Uterus (tissue), 4 donors: Measurements from ENCODE around the gene BAD. TPM values are rescaled to one million over a fixed set of nuclear protein-coding genes. Genes with fewer than 3 reads are reported as not detected.

Experiments
- DNase-seq, 2 donors: peaks; one replicate each; pipeline ENCODE4 v3.0.0-alpha.2; 2019 to 2020
- H3K27ac ChIP-seq, 2 donors: fragments of 200-600 bp; sonication (generic); 1 replicate in 1 of 2; 2 replicates in 1 of 2; pipeline ENCODE4 v1.5.1; 2016 to 2018
- H3K27me3 ChIP-seq, 2 donors: fragments of 200-600 bp; sonication (generic); one replicate each; pipeline ENCODE4 v1.5.1; 2018 to 2019; ENCODE audit warnings: control low read depth in 1 of 2
- H3K36me3 ChIP-seq, 2 donors: fragments of 200-600 bp; sonication (generic); one replicate each; pipeline ENCODE4 v1.5.1; 2019; ENCODE audit warnings: control low read depth in 1 of 2
- H3K4me1 ChIP-seq, 2 donors: fragments of 200-600 bp; sonication (generic); one replicate each; pipeline ENCODE4 v1.5.1; 2018 to 2019; ENCODE audit warnings: control low read depth in 1 of 2
- H3K4me3 ChIP-seq, 2 donors: fragments of 200-600 bp; sonication (generic); 1 replicate in 1 of 2; 2 replicates in 1 of 2; pipeline ENCODE4 v1.5.1; 2018 to 2019; ENCODE audit warnings: mild to moderate bottlenecking in 1 of 2
- H3K9me3 ChIP-seq, 2 donors: fragments of 200-600 bp; sonication (generic); one replicate each; pipeline ENCODE4 v1.5.1; 2019; ENCODE audit warnings: control low read depth in 1 of 2
- POLR2A ChIP-seq, 2 donors: fragments of 450-650 bp; IDR thresholded peaks; one replicate each; pipeline ENCODE4 v1.6.1; 2016; ENCODE audit warnings: antibody characterized with exemption in 2 of 2, mild to moderate bottlenecking in 1 of 2, moderate library complexity in 1 of 2
- intact Hi-C: fragments of 100-400 bp; cut with DNase I; formaldehyde crosslinking; loops from one replicate; pipeline ENCODE4 v1.15.1; 2023; ENCODE audit warnings: low total_unique reads
- small RNA-seq: library from RNA; depleted of rRNA; stranded (forward); fragments of <200 nt; gene quantifications from one replicate; pipeline ENCODE3, GENCODE V24; 2016
- total RNA-seq, 4 donors: library from RNA; depleted of rRNA in 3 of 4; stranded (reverse); fragments of >200 nt in 3 of 4; gene quantifications; one replicate each; pipeline versions ENCODE4 v1.1.0 to v1.2.4, GENCODE V29; 2014 to 2023
- TF ChIP-seq, protein P1 (sequence below), 4 experiments: fragments of 200-600 bp in 2 of 4; fragments of 450-650 bp in 2 of 4; sonication (generic) in 2 of 4; IDR thresholded peaks; one replicate each; pipeline ENCODE4 v1.5.1; 2016 to 2019; ENCODE audit warnings: antibody characterized with exemption in 4 of 4, mild to moderate bottlenecking in 2 of 4, moderate library complexity in 1 of 4
- donor health status: DM: yes; HTN: yes; CAD: no.

Gene BAD
- total RNA-seq, 4 donors from 2014 or later, result 54.8 to 72.9 (median 62.0) TPM

DNA sequence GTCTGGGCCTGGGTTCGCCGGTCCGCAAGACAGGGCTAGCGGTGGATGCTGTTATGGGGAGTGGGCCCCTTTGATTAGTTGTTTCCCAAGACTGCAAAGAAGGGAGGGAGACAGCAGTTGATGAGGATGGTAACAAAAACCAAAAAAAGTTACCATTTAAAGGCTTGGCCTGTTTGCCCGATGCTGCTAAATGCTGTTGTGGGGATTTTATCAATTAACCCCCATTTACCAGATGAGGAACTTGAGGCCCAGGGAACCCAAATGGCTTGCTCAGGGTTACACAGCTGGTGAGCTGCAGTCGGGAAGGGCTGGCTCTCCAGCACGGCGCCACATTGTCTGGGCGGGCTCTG is 61.8 kb downstream of the BAD start:
- Histone ChIP-seq H3K36me3 (no peaks in the 10 kb centered on the region), H3K27me3 (no peaks in the 10 kb centered on the region), H3K27ac (no peak overlapping the region), H3K4me3 (no peak overlapping the region), H3K4me1 (peaks cover 0 to 19% of the 10 kb centered on the region in 2 donors), H3K9me3 (no peaks in the 10 kb centered on the region)
- intact Hi-C loops, result no loop called here
- DNase-seq, result no peak
- TF ChIP-seq, protein P1, sequence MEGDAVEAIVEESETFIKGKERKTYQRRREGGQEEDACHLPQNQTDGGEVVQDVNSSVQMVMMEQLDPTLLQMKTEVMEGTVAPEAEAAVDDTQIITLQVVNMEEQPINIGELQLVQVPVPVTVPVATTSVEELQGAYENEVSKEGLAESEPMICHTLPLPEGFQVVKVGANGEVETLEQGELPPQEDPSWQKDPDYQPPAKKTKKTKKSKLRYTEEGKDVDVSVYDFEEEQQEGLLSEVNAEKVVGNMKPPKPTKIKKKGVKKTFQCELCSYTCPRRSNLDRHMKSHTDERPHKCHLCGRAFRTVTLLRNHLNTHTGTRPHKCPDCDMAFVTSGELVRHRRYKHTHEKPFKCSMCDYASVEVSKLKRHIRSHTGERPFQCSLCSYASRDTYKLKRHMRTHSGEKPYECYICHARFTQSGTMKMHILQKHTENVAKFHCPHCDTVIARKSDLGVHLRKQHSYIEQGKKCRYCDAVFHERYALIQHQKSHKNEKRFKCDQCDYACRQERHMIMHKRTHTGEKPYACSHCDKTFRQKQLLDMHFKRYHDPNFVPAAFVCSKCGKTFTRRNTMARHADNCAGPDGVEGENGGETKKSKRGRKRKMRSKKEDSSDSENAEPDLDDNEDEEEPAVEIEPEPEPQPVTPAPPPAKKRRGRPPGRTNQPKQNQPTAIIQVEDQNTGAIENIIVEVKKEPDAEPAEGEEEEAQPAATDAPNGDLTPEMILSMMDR (IDR thresholded peaks at IDR 0.05), result no peak
- no peak for TF ChIP-seq POLR2A (IDR thresholded peaks at IDR 0.05)

- DNase-seq, result peak in 1 of 2 donors; percentile 20
- no peaks in the 10 kb centered on the region for H3K9me3 ChIP-seq
- H3K4me3 ChIP-seq, result no peak overlapping the region
- H3K4me1 ChIP-seq, result peaks cover 0 to 9% of the 10 kb centered on the region in 2 donors
- intact Hi-C loops, result no loop called here
- no peaks in the 10 kb centered on the region for H3K36me3 ChIP-seq
- no peak for TF ChIP-seq POLR2A (IDR thresholded peaks at IDR 0.05)
- TF ChIP-seq, protein P1 (IDR thresholded peaks at IDR 0.05), result no peak
- no peaks in the 10 kb centered on the region for H3K27me3 ChIP-seq
- no peak overlapping the region for H3K27ac ChIP-seq
Observed at GRCh38 chr11:64220798-64221197, 63.7 kb downstream of the BAD start.

DNA sequence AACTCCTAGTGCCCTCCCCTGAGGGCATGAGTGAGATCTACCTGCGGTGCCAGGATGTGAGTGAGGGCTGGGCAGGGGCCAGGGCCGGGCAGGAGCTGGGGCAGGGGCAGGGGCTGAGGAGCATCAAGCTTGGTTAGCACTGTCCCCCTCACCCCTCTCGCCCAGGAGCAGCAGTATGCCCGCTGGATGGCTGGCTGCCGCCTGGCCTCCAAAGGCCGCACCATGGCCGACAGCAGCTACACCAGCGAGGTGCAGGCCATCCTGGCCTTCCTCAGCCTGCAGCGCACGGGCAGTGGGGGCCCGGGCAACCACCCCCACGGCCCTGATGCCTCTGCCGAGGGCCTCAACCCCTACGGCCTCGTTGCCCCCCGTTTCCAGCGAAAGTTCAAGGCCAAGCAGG is 64.2 kb downstream of the BAD start:
- no peaks in the 10 kb centered on the region for H3K36me3 ChIP-seq
- DNase-seq, result no peak
- H3K4me3 ChIP-seq, result no peak overlapping the region
- H3K27ac ChIP-seq, result no peak overlapping the region
- H3K27me3 ChIP-seq, result no peaks in the 10 kb centered on the region
- intact Hi-C loops, result no loop called here
- H3K4me1 ChIP-seq, result peaks cover 0 to 4% of the 10 kb centered on the region in 2 donors
- no peak for TF ChIP-seq POLR2A (IDR thresholded peaks at IDR 0.05)
- TF ChIP-seq, protein P1 (IDR thresholded peaks at IDR 0.05), result no peak
- no peaks in the 10 kb centered on the region for H3K9me3 ChIP-seq

Small RNA genes lying within 50 kb of the gene (small RNA-seq; reads per million reads assigned to genes)
- gene RF00019, result not detected

Other genes with a start within 250 kb of the BAD start
- gene FLRT1, start 248.7 kb downstream of the BAD start, total RNA-seq, result 1 to 10 TPM in 2 of 4 donors, under 1 TPM in 1, not detected in 1; 0.26 to 7.3 (median 1.9) TPM
- 10 to 100 TPM in 1 of 4 donors, 1 to 10 TPM in 3; 1.8 to 27.1 (median 6.6) TPM for gene MACROD1, start 118.6 kb downstream of the BAD start, total RNA-seq
- gene STIP1, start 98.5 kb downstream of the BAD start, total RNA-seq, result 100 to 1,000 TPM in 1 of 4 donors, 10 to 100 TPM in 3; 20.9 to 101 (median 83.8) TPM
- gene FERMT3, start 77.9 kb downstream of the BAD start, total RNA-seq, result 10 to 100 TPM in 2 of 4 donors, 1 to 10 TPM in 2; 3.1 to 50.3 (median 9.3) TPM
- 10 to 100 TPM in 3 of 4 donors, 1 to 10 TPM in 1; 7.2 to 42.9 (median 18.7) TPM for gene TRPT1, start 58.5 kb downstream of the BAD start, total RNA-seq
- gene NUDT22, start 58.4 kb downstream of the BAD start, total RNA-seq, result 10 to 100 TPM; 10.8 to 44.9 (median 34.0) TPM
- 10 to 100 TPM in 2 of 4 donors, 1 to 10 TPM in 1, not detected in 1; 7.9 to 28.6 (median 16.6) TPM for gene DNAJC4, start 54.1 kb downstream of the BAD start, total RNA-seq
- 100 to 1,000 TPM in 1 of 4 donors, 10 to 100 TPM in 3; 20.0 to 120 (median 26.0) TPM for gene VEGFB, start 50.1 kb downstream of the BAD start, total RNA-seq
- gene FKBP2, start 43.6 kb downstream of the BAD start, total RNA-seq, result 10 to 100 TPM; 22.3 to 74.0 (median 37.7) TPM
- 10 to 100 TPM in 3 of 4 donors, 1 to 10 TPM in 1; 9.5 to 63.4 (median 28.3) TPM for gene PPP1R14B, start 37.7 kb downstream of the BAD start, total RNA-seq
- 10 to 100 TPM in 3 of 4 donors, 1 to 10 TPM in 1; 10.0 to 39.5 (median 21.8) TPM for gene PLCB3, start 33.1 kb downstream of the BAD start, total RNA-seq
- gene GPR137, start 1.2 kb upstream of the BAD start, total RNA-seq, result 10 to 100 TPM in 2 of 4 donors, 1 to 10 TPM in 1, under 1 TPM in 1; 0.51 to 32.3 (median 10.6) TPM
- under 1 TPM in 2 of 4 donors, not detected in 2; 0.61 to 0.76 TPM for gene KCNK4, start 6.6 kb upstream of the BAD start, total RNA-seq
- not detected for gene CATSPERZ, start 15.7 kb upstream of the BAD start, total RNA-seq
- 10 to 100 TPM; 12.1 to 49.2 (median 17.5) TPM for gene ESRRA, start 20.9 kb upstream of the BAD start, total RNA-seq
- 100 to 1,000 TPM; 200 to 462 (median 323) TPM for gene TRMT112, start 32.9 kb upstream of the BAD start, total RNA-seq
- 100 to 1,000 TPM in 3 of 4 donors, 10 to 100 TPM in 1; 97.1 to 156 (median 113) TPM for gene PRDX5, start 33.5 kb upstream of the BAD start, total RNA-seq
- gene CCDC88B, start 55.5 kb upstream of the BAD start, total RNA-seq, result 1 to 10 TPM in 3 of 4 donors, under 1 TPM in 1; 0.29 to 5.7 (median 2.9) TPM
- gene RPS6KA4, start 74.5 kb upstream of the BAD start, total RNA-seq, result 10 to 100 TPM in 3 of 4 donors, 1 to 10 TPM in 1; 2.4 to 37.4 (median 29.3) TPM